ENCODE results near the gene NTNG1.

GRCh38 chr1:107378426-107378825 lies 237.6 kb downstream of the NTNG1 start:
- no peak for TF ChIP-seq CTCF (IDR thresholded peaks at IDR 0.05)
- TF ChIP-seq POLR2A (IDR thresholded peaks at IDR 0.05), result no peak

All from esophagus squamous epithelium (tissue), 4 donors.